Progenitor cell of endocrine pancreas (in vitro differentiated cells): Measurements from ENCODE around the gene C16orf78. TPM values are rescaled to one million over a fixed set of nuclear protein-coding genes. Genes with fewer than 3 reads are reported as not detected.

Experiments
- DNase-seq: peaks from one replicate; pipeline ENCODE4 v3.0.0; 2021; ENCODE audit warnings: low spot score; ENCODE audit not compliant: unreplicated experiment
- H3K27ac Mint-ChIP-seq: 2 replicates; pipeline ENCODE4 v1.8.0; 2021; ENCODE audit warnings: mild to moderate bottlenecking, moderate library complexity, mixed read lengths
- H3K27me3 Mint-ChIP-seq: 2 replicates; pipeline ENCODE4 v1.8.0; 2021; ENCODE audit warnings: mixed read lengths
- H3K36me3 Mint-ChIP-seq: 2 replicates; pipeline ENCODE4 v1.8.0; 2022; ENCODE audit warnings: mixed read lengths; ENCODE audit not compliant: insufficient read depth
- H3K4me1 Mint-ChIP-seq: 2 replicates; pipeline ENCODE4 v1.8.0; 2021; ENCODE audit warnings: low read depth, mixed read lengths
- H3K4me3 Mint-ChIP-seq: 2 replicates; pipeline ENCODE4 v1.8.0; 2021; ENCODE audit warnings: low read depth, mild to moderate bottlenecking, moderate library complexity, mixed read lengths
- H3K9me3 Mint-ChIP-seq: 2 replicates; pipeline ENCODE4 v1.8.0; 2021; ENCODE audit warnings: low read depth, mixed read lengths
- CTCF ChIP-seq: fragments of 200-600 bp; sonication (generic); IDR thresholded peaks from one replicate; pipeline ENCODE4 v1.5.0; 2021; ENCODE audit warnings: antibody characterized with exemption, mild to moderate bottlenecking; ENCODE audit not compliant: unreplicated experiment
- total RNA-seq: library from RNA; stranded (reverse); gene quantifications from 2 replicates; pipeline ENCODE4 v1.2.1, GENCODE V29; 2021

The C16orf78 gene
- total RNA-seq, 1 donor from 2014 or later = not detected

GRCh38 chr16:49332589-49333258 is 40.9 kb upstream of the C16orf78 start:
- no peak overlapping the region for H3K4me3 Mint-ChIP-seq

GRCh38 chr16:49333259-49333597 is 40.4 kb upstream of the C16orf78 start:
- DNase-seq = no peak
- no peaks in the 10 kb centered on the region for H3K4me1 Mint-ChIP-seq
- H3K9me3 Mint-ChIP-seq = no peaks in the 10 kb centered on the region
- H3K27me3 Mint-ChIP-seq = peaks cover 43% of the 10 kb centered on the region
- H3K36me3 Mint-ChIP-seq = no peaks in the 10 kb centered on the region
- no peak overlapping the region for H3K4me3 Mint-ChIP-seq
- no peak for TF ChIP-seq CTCF
- no peak overlapping the region for H3K27ac Mint-ChIP-seq

More at GRCh38 chr16:49332589-49333258, 40.9 kb upstream of the C16orf78 start:
- no peak overlapping the region for H3K27ac Mint-ChIP-seq
- no peak for DNase-seq
- H3K9me3 Mint-ChIP-seq = no peaks in the 10 kb centered on the region
- H3K4me1 Mint-ChIP-seq = no peaks in the 10 kb centered on the region
- H3K27me3 Mint-ChIP-seq = peaks cover 40% of the 10 kb centered on the region
- no peak for TF ChIP-seq CTCF
- H3K36me3 Mint-ChIP-seq = no peaks in the 10 kb centered on the region

DNA sequence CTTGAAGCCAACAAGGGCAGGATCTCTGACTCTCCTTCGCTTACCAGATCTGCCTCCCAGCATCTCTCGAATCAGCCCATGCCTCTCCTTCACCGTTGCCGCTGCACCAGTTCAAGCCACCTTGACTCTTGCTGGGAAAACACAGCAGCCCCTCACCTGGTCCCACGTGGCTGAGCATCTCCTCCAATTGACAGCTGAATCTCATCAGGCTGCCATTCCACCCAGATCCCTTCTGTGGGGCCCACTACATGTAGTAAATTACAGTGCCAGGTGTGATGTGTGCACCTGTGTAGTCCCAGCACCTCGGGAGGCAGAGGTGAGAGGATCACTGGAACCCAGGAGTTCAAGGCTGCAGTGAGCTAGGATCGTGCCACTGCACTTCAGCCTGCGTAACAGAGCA is 37.8 kb upstream of the C16orf78 start:
- Mint-ChIP-seq H3K36me3 (no peaks in the 10 kb centered on the region), H3K27me3 (peaks cover 53% of the 10 kb centered on the region), H3K4me3 (no peak overlapping the region), H3K27ac (no peak overlapping the region), H3K4me1 (no peaks in the 10 kb centered on the region), H3K9me3 (no peaks in the 10 kb centered on the region)
- no peak for DNase-seq
- no peak for TF ChIP-seq CTCF

GRCh38 chr16:49336581-49336980 is 37.0 kb upstream of the C16orf78 start:
- DNase-seq = no peak
- Mint-ChIP-seq H3K4me3 (no peak overlapping the region), H3K4me1 (no peaks in the 10 kb centered on the region), H3K27me3 (peaks cover 57% of the 10 kb centered on the region), H3K27ac (no peak overlapping the region), H3K9me3 (no peaks in the 10 kb centered on the region), H3K36me3 (no peaks in the 10 kb centered on the region)
- no peak for TF ChIP-seq CTCF

DNA sequence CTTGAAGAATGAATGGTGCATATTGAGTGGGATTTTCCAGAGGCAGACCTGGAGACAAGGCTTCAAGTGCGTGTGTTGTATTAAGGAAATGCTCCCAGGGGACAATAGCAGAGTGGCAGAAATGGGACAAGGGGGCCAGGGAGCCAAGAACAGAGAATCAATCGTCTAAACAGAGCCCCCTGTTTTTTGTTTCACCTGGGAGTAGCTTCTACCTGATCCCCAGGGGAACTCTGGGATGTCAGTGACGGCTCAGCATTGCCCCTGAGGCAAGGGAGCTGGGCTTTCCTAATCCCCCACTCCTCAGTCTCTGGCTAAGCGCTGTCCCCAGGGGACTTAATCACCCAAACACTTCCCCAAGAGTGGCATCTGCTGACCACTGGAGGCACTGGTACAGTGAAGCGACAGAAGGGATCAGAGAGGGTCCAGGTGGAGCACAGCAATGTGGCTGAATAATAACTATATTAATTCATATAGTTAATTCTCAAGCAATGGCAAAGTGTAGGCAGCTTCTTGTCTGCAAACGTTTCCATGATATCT is 35.7 kb upstream of the C16orf78 start:
- Mint-ChIP-seq H3K36me3 (no peaks in the 10 kb centered on the region), H3K27me3 (peaks cover 61% of the 10 kb centered on the region)

More for the DNA sequence above, 35.7 kb upstream of the C16orf78 start:
- DNase-seq = no peak
- Mint-ChIP-seq H3K4me3 (no peak overlapping the region), H3K9me3 (no peaks in the 10 kb centered on the region), H3K27ac (no peak overlapping the region), H3K4me1 (no peaks in the 10 kb centered on the region)
- TF ChIP-seq CTCF = no peak
